HG03342 (cell line): ENCODE measurements around the gene FBXW5.
A peak's percentile ranks its signal among the peaks of the same experiment; 100 is the strongest.

Experiments used
- ATAC-seq: cut with Tn5 transposase; IDR thresholded peaks from one replicate; pipeline ENCODE4 v1.9.1; 2021; ENCODE audit warnings: mild to moderate bottlenecking, moderate library complexity; ENCODE audit not compliant: unreplicated experiment

FBXW5 gene

DNA sequence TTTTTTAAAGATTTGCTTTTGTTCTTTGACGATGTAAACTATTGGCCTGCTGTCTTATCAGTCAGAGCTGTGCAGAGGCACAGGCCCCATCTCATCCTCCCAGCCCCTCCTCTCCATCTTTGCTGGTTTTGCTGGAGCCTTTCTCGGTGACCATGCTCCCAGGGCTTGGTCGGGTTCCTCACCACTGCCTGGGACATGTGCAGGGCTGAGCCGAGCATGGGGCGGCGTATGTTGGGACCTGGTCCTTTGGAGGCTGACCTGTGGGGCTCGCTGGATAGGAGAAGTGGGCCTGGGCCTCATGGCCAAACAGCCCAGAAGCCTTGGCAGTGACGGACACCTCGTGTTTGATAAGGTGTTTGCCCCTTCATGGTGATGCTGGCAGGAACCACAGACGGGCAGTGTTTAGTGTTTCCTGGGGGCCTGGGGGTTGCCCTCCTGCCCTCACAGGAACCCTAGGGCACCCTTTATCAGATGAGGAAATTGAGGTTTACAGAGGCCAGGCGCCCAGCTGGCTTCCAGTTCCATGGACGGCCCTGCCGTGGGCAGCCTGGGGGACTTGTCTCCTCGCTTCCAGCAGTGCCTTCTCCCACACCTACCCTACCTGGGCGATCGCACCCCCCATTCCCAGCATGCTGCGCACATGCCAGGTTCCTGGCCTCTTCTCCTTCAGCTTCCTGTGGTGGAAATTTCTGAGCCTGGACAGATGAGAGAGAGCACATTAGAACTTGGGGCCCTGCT, 30.7 kb downstream of the FBXW5 start:
- no peak for ATAC-seq

DNA sequence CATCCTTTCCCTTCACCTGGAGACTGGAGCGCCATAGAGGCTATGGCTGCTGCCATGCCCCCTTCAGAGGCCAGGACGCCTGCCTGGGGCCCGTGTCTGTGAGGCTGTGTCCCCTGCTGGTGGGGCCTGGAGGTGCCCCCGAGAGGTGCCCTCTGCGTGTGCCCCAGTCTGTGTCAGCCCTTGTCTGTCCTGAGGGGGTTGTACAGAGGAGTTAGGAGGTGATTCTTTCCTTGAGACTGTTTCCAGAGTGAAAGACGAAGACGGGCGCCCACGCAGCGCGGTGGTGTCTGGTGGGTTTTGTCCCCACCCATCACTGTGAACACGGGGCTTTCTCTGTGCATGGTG, 33.7 kb downstream of the FBXW5 start:
- ATAC-seq = no peak

DNA sequence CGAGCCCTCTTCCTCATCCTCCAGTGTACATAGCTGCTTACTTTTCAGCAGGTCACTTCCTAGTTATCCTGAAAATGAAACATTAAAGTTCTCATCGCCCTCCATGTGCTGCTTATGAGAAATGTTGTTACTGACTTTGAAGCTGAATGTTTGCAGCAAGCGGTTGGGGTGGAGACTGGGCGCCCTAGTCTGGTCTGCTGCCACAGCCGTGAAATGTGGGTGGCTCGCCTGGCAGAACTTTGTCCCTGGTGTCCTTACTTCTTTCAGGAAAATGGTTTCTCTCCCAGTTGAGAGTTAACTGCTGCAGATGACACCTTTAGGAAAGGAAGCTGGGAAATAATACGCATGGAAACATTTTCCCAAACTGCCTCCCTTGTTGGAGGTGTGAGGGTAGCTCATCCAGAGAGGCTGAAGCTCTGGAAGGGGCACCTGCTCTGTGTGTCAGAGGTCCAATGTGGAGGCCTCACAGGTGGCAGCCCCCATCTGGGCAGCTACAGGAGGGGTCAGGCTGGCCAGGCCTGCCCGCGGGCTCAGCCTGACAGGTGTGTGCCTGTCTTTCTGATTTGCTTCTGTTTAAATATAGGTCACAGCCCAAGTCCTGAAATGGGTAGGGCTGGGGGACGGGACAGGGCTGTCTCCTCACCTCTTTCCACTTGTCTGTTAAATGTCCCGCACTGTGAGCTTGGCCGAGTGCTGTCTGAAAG, 34.2 kb downstream of the FBXW5 start:
- ATAC-seq = no peak

DNA sequence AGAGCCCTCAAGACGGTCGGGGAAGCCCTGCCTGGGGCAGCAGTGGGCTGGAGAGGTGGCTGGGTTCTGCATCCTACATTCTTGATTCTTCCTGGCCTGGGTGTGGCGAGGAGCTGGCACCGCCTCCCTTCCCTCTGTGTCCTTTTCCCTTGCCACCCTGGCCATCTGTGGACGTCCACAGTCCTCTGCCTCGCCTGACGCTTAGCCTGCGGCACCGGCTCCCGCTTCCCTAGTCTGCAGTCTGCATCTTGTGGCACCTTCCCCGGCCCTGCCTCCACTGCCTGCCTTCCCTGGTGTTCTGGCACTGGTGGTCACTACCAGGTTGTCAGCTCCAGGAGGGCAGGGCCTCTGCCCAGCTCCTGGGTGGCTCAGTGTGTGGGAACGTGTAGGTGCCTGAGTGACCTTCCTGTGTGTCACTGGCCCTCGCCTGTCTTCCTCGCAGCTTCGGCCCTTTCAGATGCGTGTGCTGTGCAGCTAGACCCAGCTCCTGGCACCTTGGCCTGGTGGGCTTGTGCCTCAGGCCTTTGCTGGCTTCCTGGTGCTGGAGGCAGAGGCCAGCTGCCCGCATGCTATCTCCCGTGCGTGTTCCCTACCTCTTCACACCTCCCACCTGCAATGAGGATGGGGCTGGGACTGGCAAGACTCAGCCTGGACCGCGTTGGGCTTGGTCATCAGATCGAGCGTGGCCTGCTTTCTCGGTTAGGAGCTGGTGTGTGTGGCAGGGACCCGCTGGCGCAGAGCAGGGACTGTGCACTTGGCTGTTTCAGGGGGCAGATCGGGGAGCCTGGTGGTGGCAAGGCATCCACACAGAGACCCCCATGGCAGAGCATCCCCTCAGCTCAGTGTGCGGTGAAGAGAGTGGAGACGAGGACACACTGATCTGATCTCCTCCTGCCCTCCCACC, 37.3 kb downstream of the FBXW5 start:
- ATAC-seq = no peak

DNA sequence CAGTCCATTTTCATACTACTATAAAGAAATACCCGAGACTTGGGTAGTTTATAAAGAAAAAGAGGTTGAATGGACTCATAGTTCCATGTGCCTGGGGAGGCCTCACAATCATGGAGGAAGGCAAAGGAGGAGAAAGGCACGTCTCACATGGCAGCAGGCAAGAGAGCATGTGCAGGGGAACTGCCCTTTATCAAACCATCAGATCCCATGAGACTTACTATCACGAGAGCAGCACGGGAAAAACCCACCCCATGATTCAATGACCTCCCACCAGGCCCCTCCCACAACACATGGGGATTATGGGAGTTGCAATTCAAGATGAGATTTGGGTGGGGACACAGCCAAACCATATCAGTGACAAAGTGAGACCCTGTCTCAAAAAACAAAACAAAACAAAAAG, 38.3 kb downstream of the FBXW5 start:
- ATAC-seq = no peak

DNA sequence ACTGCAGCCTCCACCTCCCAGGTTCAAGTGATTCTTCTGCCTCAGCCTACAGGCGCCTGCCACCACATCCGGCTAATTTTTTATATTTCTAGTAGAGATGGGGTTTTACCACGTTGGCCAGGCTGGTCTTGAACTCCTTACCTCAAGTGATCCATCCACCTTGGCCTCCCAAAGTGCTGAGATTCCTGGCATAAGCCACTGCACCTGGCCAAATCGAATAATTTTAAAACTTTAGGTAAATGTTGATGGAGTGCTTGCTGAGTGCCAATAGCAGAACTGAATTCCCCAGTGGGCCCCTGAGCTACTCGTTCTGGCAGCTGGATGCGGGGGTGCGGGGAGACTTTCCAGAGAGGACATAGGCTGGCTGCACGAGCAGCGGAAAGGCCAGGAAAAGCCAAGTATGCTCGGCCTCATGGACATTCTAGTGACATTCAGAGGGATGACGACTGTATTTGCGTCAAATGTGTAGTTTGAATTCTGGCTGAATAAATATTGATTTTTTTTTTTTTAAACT, 41.4 kb downstream of the FBXW5 start:
- no peak for ATAC-seq

DNA sequence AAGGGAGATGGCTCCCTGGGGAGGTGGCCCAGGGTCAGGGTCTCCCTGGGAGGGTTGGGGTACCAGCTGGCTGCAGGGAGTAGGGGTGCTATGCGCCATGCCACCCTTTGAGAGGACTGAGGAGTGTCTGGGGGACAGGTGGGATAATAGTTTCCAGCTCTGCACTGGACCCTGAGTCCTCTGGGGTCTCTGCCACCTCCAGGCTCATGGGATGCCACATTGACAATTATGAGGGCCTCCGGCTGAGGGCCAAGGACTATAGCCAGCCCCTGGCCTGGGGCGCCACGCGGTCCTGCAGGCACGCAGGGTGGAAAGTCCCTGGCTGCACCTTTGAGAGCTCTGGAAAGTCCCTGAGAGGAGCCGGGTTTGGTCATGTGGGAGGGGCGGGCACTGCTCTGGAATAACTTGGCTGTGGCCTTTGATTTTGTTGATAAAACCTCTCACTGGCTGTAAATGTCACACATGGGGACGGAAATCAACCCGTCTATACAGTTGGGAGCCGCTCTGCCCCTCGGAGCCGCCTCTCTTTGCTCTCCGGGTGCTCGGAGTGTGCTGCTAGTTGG, 42.2 kb downstream of the FBXW5 start:
- ATAC-seq = peak; percentile 49

DNA sequence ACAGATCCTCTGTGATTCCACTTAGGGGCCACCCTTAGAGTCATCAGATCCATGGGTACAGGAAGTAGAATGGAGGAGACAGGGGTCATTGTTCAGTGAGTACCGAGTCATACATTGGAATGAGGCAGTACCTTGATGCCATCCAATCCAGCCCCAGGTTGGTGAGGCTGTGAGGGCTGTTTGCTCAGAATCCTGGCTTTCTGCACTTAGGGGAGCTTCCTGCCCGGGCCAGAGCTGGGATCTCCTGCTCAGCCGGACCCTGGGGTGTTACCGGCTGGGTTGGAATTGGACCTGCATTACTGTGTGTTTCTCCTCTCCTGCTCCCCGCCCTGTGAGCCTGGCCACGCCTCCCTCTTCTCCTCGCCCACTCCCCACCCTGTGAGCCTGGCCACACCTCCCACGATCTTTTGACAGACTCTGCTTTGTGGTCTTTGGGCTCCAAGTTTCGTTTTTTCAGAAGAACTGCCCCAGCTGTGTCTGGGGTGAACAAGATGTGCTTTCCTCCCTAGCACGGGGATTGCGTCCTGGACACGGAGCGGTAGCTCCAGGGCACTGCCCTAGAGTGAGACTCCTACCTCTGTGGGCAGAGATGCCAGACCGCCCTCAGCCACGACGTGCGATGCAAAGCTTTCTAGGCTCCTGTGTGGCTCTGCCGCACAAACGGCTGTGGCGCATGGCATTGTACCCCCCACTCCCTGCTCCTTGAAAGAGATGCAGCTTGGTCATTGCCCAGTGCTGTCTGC, 42.9 kb downstream of the FBXW5 start:
- peak; percentile 63 for ATAC-seq

DNA sequence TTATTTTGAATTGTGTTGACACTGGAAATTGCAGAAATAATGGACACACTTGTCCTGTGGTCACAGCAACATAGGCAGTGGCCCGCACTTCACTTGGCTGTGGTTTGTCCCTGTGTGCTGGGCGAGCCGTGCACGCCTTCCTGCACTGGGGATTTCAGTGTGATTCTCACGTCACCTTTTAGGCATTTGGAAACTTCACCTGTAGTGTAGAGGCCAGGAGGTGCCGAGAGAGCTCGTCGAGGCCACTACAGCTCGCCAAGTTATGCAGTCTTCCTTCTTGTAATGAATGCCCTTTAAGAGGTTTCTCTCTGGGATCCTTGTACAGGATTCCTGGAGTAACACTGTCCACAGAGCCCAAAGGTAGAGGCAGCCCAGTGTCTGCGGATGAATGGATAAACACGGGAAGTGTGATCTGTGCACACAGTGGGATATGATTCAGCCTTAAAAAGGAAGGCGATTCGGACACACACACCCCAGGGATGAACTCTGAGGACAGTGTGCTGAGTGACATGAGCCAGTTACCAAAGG, 43.5 kb downstream of the FBXW5 start:
- no peak for ATAC-seq

DNA sequence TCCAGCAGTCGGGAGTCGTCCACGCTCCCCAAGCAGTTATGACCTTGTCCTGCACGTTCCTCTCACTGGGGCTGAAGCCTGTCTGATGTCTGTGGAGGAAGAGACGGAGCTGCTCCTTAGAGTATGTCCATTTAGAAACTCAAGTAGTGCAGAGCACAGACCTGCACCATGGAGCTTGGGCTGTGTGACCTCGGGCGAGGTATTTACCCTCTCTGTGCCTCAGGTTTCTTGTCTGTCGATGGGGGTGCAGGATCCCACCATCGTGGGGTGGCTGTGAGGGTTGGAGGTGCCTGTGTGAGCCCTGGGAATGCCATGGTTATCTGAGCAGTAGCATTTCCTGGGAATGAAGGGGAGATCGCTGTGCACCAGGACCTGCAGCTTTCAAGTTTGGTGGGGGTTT, 44.0 kb downstream of the FBXW5 start:
- no peak for ATAC-seq

DNA sequence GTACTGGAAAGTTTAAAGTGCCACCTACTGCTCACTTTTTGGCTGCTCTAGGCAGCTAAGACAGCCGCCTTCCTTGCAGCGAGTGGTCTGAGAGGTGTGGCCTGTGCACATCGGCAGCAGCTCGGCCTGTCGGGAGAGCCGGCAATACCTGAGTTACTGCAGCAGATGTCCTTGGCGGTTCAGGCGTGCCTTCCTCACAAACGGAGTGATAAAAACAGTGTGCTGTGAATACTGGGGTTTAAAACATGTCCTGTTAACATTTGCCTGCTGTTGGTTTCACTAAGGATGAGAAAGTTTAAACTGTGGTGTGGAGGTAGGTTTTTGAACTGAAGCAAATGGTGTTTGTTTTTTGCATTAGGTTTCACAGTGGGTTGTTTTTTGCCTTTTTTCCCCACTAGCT, 45.3 kb downstream of the FBXW5 start:
- ATAC-seq = no peak

DNA sequence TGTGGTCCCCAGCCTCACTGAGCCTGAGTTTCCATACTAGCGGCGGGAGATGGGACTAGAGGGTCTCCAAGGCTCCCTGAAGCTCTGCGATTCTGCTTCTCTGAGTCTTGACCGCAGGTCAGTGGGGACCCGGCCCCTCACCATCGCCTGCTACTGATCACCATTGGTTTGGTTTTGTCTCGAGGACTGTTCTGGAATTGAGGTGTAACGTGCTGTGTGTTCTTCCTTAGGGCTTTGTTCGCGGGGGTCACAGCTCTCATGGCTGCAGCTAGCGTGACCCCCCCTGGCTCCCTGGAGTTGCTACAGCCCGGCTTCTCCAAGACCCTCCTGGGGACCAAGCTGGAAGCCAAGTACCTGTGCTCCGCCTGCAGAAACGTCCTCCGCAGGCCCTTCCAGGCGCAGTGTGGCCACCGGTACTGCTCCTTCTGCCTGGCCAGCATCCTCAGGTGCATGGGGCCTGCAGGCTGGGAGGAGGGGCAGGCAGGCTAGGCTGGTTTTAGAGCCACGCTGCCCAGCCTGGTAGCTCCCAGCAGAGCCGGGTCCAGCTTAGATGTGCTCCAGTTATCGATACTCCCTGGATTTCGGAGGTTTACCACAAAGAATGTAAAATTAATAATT, 45.9 kb downstream of the FBXW5 start:
- ATAC-seq = no peak

DNA sequence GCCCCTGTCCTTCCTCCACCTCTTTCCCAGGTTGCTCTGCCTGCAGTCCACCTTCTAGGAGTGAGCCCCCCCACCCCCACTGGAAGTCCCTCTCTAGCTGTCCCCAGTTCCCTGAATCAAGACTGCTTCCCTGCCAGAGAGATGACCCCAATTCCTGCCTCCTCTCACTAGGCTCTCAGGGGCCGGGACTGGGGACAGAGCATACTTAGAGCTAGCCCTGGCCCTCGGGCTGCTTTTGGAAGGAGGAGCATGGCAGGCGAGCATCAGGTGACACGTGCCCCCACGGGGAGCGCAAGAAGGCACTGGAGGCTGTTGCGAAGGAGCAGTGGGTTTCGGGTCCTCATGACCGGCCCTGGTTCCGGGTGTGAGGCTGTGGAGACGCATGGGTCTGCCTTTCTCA, 48.5 kb downstream of the FBXW5 start:
- ATAC-seq = no peak

DNA sequence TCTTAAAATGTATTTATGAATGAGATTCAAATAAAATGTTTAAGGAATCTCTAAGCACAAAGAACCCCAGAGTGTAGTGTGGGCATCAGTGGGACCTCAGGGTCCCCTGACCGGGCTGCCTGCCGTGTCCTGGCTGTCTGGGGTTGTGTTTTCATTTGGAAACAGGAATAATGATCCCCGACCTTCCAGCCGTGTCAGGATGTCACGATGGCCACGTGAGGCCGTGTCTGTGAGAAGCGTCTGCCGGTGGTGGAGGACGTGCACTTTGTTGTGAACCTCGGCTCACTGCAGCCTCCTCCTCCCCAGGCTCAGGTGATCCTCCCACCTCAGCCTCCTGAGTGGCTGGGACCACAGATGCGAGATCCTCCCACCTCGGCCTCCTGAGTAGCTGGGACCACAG, 53.9 kb downstream of the FBXW5 start:
- ATAC-seq = no peak
